Ovary (tissue), 9 donors: ENCODE measurements around the gene DDX3X. TPM values are rescaled to one million over a fixed set of nuclear protein-coding genes. Genes with fewer than 3 reads are reported as not detected.
"Not testable (repeated sequence)": the region's sequence is repeated elsewhere in the genome, so short reads cannot be mapped to it uniquely, and the experiment has no call there.

ENCODE experiments used
- DNase-seq, 5 donors: peaks; one replicate each; pipeline ENCODE4 v3.0.0-alpha.2; 2019 to 2020
- H3K27ac ChIP-seq, 2 donors: fragments of 200-600 bp; one replicate each; pipeline versions ENCODE4 v1.5.1 to v1.8.0; 2019 to 2022
- H3K27me3 ChIP-seq: fragments of 200-600 bp; one replicate; pipeline ENCODE4 v1.8.0; 2022
- H3K36me3 ChIP-seq: fragments of 200-600 bp; sonication (generic); one replicate; pipeline ENCODE4 v1.5.1; 2019
- H3K4me1 ChIP-seq: one replicate; pipeline ENCODE4 v1.8.1; 2013; ENCODE audit warnings: mild to moderate bottlenecking, moderate library complexity; ENCODE audit not compliant: insufficient read depth
- H3K4me3 ChIP-seq: fragments of 200-600 bp; sonication (generic); one replicate; pipeline ENCODE4 v1.5.1; 2017
- H3K9me3 ChIP-seq, 2 donors: fragments of 200-600 bp in 1 of 2; sonication (generic) in 1 of 2; one replicate each; pipeline versions ENCODE4 v1.5.1 to v1.8.1; 2013 to 2019; ENCODE audit warnings: mild to moderate bottlenecking in 1 of 2, moderate library complexity in 1 of 2
- CTCF ChIP-seq, 3 donors: fragments of 450-650 bp in 2 of 3; fragments of 200-600 bp in 1 of 3; IDR thresholded peaks; one replicate each; pipeline versions ENCODE4 v1.5.1 to v1.8.0; 2016 to 2022; ENCODE audit warnings: antibody characterized with exemption in 3 of 3, mild to moderate bottlenecking in 1 of 3
- EP300 ChIP-seq: sonication (generic); formaldehyde crosslinking; IDR thresholded peaks from one replicate; pipeline ENCODE4 v1.6.1; 2017; ENCODE audit warnings: antibody characterized with exemption
- POLR2A ChIP-seq: fragments of 450-650 bp; IDR thresholded peaks from one replicate; pipeline ENCODE4 v1.6.1; 2017; ENCODE audit warnings: antibody characterized with exemption, mild to moderate bottlenecking, moderate library complexity
- WGBS, 3 donors: extraction: QIAGEN DNeasy Blood & Tissue Kit in 1 of 3; methylation state at CpG; one replicate each; pipeline versions ENCODE4 v1.1.5 to v1.1.7; 2013 to 2017; 5-methylcytosine and 5-hydroxymethylcytosine counted together
- intact Hi-C, 4 donors: fragments of 100-400 bp; cut with DNase I; formaldehyde crosslinking; loops; one replicate each; pipeline versions ENCODE4 v1.11.0 to v1.15.1; 2022 to 2023
- polyA plus RNA-seq, 2 donors: library from polyadenylated mRNA; stranded (reverse); fragments of 200-250 nt in 1 of 2; fragments of 350-450 nt in 1 of 2; fragmentation: Illumina TruSeq in 1 of 2; extraction: RNeasy Lipid Tissue Mini Kit (QIAGEN cat#74804) in 1 of 2; gene quantifications; one replicate each; pipeline ENCODE4 v1.2.3, GENCODE V29; 2013 to 2014
- total RNA-seq, 7 donors: library from RNA; depleted of rRNA in 2 of 7; stranded (reverse); fragments of >200 nt in 2 of 7; fragmentation: NEBNext Ultra II Directional in 3 of 7; extraction: Animal tissue kit (Norgen Biotek cat#: 25700) in 3 of 7; gene quantifications; one replicate each; pipeline versions ENCODE4 v1.1.0 to v1.2.4, GENCODE V29; 2016 to 2023
- donor health status: DM: no; HTN: no; CAD: no; lungs with moderate emphysema.
- donor health status: DM: no; HTN: no; CAD: no.
- donor health status: Bipolar disorder and iron deficiency.
- donor health status: DM: yes; HTN: yes; CAD: no.
- donor health status: DM: no; HTN: no; CAD: no.
- donor health status: DM: yes; HTN: yes; CAD: no.

Gene DDX3X
- total and polyA plus RNA-seq, 9 donors = 106 to 329 (median 248) TPM

DNA sequence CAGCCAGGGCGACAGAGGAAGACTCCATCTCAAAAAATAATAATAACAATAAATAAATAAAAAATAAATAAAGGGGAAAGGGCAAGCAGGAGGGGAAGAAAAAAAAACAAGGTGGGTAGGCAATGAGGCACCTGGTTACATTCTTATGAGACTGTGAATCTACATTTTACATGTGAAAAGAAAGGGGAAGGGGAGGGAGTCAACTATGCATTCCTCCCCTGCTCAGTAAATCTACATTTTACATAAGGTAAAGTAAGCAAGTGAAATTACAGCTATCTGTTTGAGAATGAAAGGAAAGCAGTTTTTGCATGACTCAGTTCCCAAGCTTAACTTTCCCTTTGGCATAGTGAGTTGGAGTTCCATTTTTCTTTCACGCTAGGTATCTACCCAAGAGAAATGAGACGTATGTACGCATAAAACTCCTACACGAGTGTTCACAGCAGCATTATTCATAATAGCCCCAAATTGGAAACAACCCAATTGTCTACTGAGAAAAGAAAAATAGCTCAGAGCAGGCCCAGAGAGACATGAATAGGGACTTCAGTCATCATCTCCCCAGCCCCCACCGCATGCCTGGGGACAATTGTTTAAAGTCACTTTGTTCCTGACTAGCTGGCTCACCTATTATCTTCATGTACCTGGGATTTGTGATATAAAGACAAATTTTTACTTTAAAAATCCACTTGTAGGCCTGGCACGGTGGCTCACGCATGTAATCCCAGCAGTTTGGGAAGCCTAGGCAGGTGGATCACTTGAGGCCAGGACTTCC, 52.4 kb downstream of the DDX3X start:
- WGBS, 3 donors = 78 to 84% (median 83%) methylated on average over 8 of the region's 8 CpGs

DNA sequence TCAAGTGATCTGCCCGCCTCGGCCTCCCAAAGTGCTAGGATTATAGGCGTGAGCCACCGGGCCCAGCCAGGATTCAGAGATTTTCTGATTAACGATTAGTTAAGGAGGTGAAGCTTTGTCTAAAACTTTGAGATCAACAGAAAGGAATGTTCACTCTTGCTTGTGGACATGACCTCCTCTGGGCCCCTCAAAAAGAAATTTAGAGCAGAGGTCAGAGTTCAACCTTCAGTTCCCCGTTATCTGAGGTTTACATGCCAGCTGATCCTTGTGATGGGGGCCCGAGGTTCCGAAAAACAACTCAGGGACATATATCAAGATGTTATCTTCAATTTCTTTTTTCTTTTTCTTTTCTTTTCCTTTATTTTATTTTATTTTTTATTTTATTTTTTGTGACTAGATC, 54.6 kb downstream of the DDX3X start:
- H3K36me3 ChIP-seq = no peaks in the 10 kb centered on the region
- no peak overlapping the region for H3K27ac ChIP-seq
- WGBS, 3 donors = 57 to 61% (median 60%) methylated on average over 8 of the region's 8 CpGs
- intact Hi-C loops = no loop called here
- H3K9me3 ChIP-seq = no peaks in the 10 kb centered on the region
- no peak for DNase-seq
- H3K4me3 ChIP-seq = no peak overlapping the region
- H3K4me1 ChIP-seq = no peaks in the 10 kb centered on the region
- no peaks in the 10 kb centered on the region for H3K27me3 ChIP-seq
- TF ChIP-seq CTCF (IDR thresholded peaks at IDR 0.05) (no peak), EP300 (no peak), POLR2A (no peak)

More for the DNA sequence above, 52.4 kb downstream of the DDX3X start:
- H3K27me3 ChIP-seq = no peaks in the 10 kb centered on the region
- intact Hi-C loops = no loop called here
- H3K4me1 ChIP-seq = no peaks in the 10 kb centered on the region
- DNase-seq = no peak
- H3K36me3 ChIP-seq = no peaks in the 10 kb centered on the region
- H3K4me3 ChIP-seq = no peak overlapping the region
- TF ChIP-seq CTCF (IDR thresholded peaks at IDR 0.05) (no peak), EP300 (no peak), POLR2A (no peak)
- no peak overlapping the region for H3K27ac ChIP-seq
- H3K9me3 ChIP-seq = no peaks in the 10 kb centered on the region

- TF ChIP-seq CTCF (IDR thresholded peaks at IDR 0.05) = no peak
- no peak for TF ChIP-seq EP300
- TF ChIP-seq POLR2A = no peak
- DNase-seq = no peak
- no peak overlapping the region for H3K27ac ChIP-seq
- no peaks in the 10 kb centered on the region for H3K9me3 ChIP-seq
- WGBS, 3 donors = 56 to 71% (median 62%) methylated on average over 6 of the region's 6 CpGs
- no peak overlapping the region for H3K4me3 ChIP-seq
- H3K4me1 ChIP-seq = no peaks in the 10 kb centered on the region
- intact Hi-C loops = no loop called here
- no peaks in the 10 kb centered on the region for H3K27me3 ChIP-seq
- no peaks in the 10 kb centered on the region for H3K36me3 ChIP-seq
These were observed 55.4 kb downstream of the DDX3X start for GRCh38 chrX:41389311-41389888.

DNA sequence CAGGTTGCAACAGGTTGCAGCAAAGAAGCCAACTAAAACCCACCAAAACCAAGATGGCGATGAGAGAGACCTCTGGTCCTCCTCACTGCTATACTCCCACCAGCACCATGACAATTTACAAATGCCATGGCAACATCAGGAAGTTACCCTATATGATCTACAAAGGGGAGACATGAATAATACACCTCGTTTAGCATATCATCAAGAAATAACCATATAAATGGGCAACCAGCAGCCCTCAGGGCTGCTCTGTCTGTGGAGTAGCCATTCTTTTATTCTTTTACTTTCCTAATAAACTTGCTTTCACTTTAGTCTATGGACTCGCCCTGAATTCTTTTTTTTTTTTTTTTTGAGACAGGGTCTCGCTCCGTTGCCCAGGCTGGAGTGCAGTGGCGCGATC, 56.6 kb downstream of the DDX3X start:
- intact Hi-C loops, DNase-seq, H3K36me3 ChIP-seq, H3K9me3 ChIP-seq, H3K4me1 ChIP-seq, H3K4me3 ChIP-seq, H3K27me3 ChIP-seq, H3K27ac ChIP-seq: not testable (repeated sequence)
- WGBS, 3 donors = 80 to 86% (median 85%) methylated on average over 7 of the region's 7 CpGs

GRCh38 chrX:41391606-41392005, 57.6 kb downstream of the DDX3X start:
- no peaks in the 10 kb centered on the region for H3K36me3 ChIP-seq
- no peak overlapping the region for H3K27ac ChIP-seq
- TF ChIP-seq POLR2A (no peak), EP300 (no peak), CTCF (IDR thresholded peaks at IDR 0.05) (no peak)
- no peaks in the 10 kb centered on the region for H3K27me3 ChIP-seq
- H3K4me1 ChIP-seq = no peaks in the 10 kb centered on the region
- no peak for DNase-seq
- no peak overlapping the region for H3K4me3 ChIP-seq
- no peaks in the 10 kb centered on the region for H3K9me3 ChIP-seq
- WGBS, 3 donors = 82 to 89% (median 86%) methylated on average over 9 of the region's 9 CpGs
- intact Hi-C loops = no loop called here
